Superior temporal gyrus (tissue), 1 donor: ENCODE data around the gene PPP2R5C.
"Not testable (repeated sequence)": the region's sequence is repeated elsewhere in the genome, so short reads cannot be mapped to it uniquely, and the experiment has no call there.

Source experiments
- DNase-seq: peaks from one replicate; pipeline ENCODE4 v3.0.0-alpha.2; 2016; ENCODE audit errors: extremely low spot score

PPP2R5C gene

GRCh38 chr14:101727611-101728366, 33.7 kb upstream of the PPP2R5C start:
- no peak for DNase-seq

GRCh38 chr14:101728367-101728742, 33.2 kb upstream of the PPP2R5C start:
- DNase-seq, result no peak

- no peak for DNase-seq
These were observed 32.1 kb upstream of the PPP2R5C start for GRCh38 chr14:101729382-101729781.

GRCh38 chr14:101730157-101730556, 31.4 kb upstream of the PPP2R5C start:
- not testable (repeated sequence) for DNase-seq

- DNase-seq, result no peak
These were observed 30.8 kb upstream of the PPP2R5C start for GRCh38 chr14:101730626-101731186.

GRCh38 chr14:101731187-101732080, 30.1 kb upstream of the PPP2R5C start:
- peak; percentile 41 for DNase-seq

GRCh38 chr14:101732118-101732517, 29.4 kb upstream of the PPP2R5C start:
- DNase-seq, result no peak

GRCh38 chr14:101733211-101733610, 28.3 kb upstream of the PPP2R5C start:
- DNase-seq, result no peak

GRCh38 chr14:101734246-101734847, 27.2 kb upstream of the PPP2R5C start:
- DNase-seq, result no peak

GRCh38 chr14:101735453-101735852, 26.1 kb upstream of the PPP2R5C start:
- DNase-seq, result no peak

- DNase-seq, result no peak
These were observed 25.4 kb upstream of the PPP2R5C start for GRCh38 chr14:101736071-101736470.

- no peak for DNase-seq
These were observed 24.9 kb upstream of the PPP2R5C start for GRCh38 chr14:101736585-101736984.

GRCh38 chr14:101737414-101738339, 23.8 kb upstream of the PPP2R5C start:
- DNase-seq, result no peak

GRCh38 chr14:101738703-101739320, 22.7 kb upstream of the PPP2R5C start:
- no peak for DNase-seq

- no peak for DNase-seq
These were observed 21.9 kb upstream of the PPP2R5C start for GRCh38 chr14:101739446-101740141.

GRCh38 chr14:101740981-101741380, 20.5 kb upstream of the PPP2R5C start:
- no peak for DNase-seq

GRCh38 chr14:101743701-101744100, 17.8 kb upstream of the PPP2R5C start:
- no peak for DNase-seq

GRCh38 chr14:101744382-101744781, 17.1 kb upstream of the PPP2R5C start:
- DNase-seq, result not testable (repeated sequence)

- DNase-seq, result not testable (repeated sequence)
These were observed 11.8 kb upstream of the PPP2R5C start for GRCh38 chr14:101749756-101750155.

GRCh38 chr14:101754893-101755292, 6.6 kb upstream of the PPP2R5C start:
- no peak for DNase-seq
